Activated naive CD8-positive, alpha-beta T cell treated with anti-CD3 and anti-CD28 coated beads, Interleukin-2, amount 50 U/mL, for 24 hours (primary cell): ENCODE measurements around the gene TTBK2.

Experiments
- ATAC-seq: fragments of 150-1000 bp; cut with Tn5 transposase; one replicate; pipeline ENCODE4 v1.10.0; 2021
- DNase-seq: peaks from one replicate; pipeline ENCODE4 v3.0.0; 2021
- H3K27ac Mint-ChIP-seq: one replicate; pipeline ENCODE4 v1.8.0; 2021; ENCODE audit warnings: mild to moderate bottlenecking, mixed read lengths
- H3K27me3 Mint-ChIP-seq: one replicate; pipeline ENCODE4 v1.8.0; 2021; ENCODE audit warnings: mixed read lengths
- H3K36me3 Mint-ChIP-seq: one replicate; pipeline ENCODE4 v1.8.0; 2021; ENCODE audit warnings: low read depth, mixed read lengths
- H3K4me1 Mint-ChIP-seq: one replicate; pipeline ENCODE4 v1.8.0; 2021; ENCODE audit warnings: mixed read lengths
- H3K4me3 Mint-ChIP-seq: one replicate; pipeline ENCODE4 v1.8.0; 2021; ENCODE audit warnings: mild to moderate bottlenecking, moderate library complexity, mixed read lengths
- H3K9me3 Mint-ChIP-seq: one replicate; pipeline ENCODE4 v1.8.0; 2021; ENCODE audit warnings: mixed read lengths

TTBK2 gene

GRCh38 chr15:42737529-42738328 is 182.8 kb downstream of the TTBK2 start:
- H3K27me3 Mint-ChIP-seq = no peaks in the 10 kb centered on the region
- H3K9me3 Mint-ChIP-seq = no peaks in the 10 kb centered on the region
- ATAC-seq (no peak), DNase-seq (no peak)
- H3K27ac Mint-ChIP-seq = peak overlapping the region; percentile 78
- H3K4me1 Mint-ChIP-seq = peaks cover 15% of the 10 kb centered on the region
- peak overlapping the region; percentile 78 for H3K4me3 Mint-ChIP-seq
- peaks cover 14% of the 10 kb centered on the region for H3K36me3 Mint-ChIP-seq

- Mint-ChIP-seq H3K4me1 (peaks cover 15% of the 10 kb centered on the region), H3K9me3 (no peaks in the 10 kb centered on the region), H3K27me3 (no peaks in the 10 kb centered on the region), H3K4me3 (peak within 1 kb of the TSS; percentile 78), H3K27ac (peak within 1 kb of the TSS; percentile 78), H3K36me3 (peaks cover 17% of the 10 kb centered on the region)
- peak; percentile 95 for ATAC-seq
- peak; percentile 95 for DNase-seq
Observed at GRCh38 chr15:42736793-42737528, 183.6 kb downstream of the TTBK2 start, which contains the start of gene CDAN1. Gene CDAN1, minus strand, starts transcription at chr15:42737128. Its CDS starts 26 bp downstream, at chr15:42737102.

GRCh38 chr15:42736178-42736792 is 184.3 kb downstream of the TTBK2 start:
- Mint-ChIP-seq H3K27ac (no peak overlapping the region), H3K36me3 (peaks cover 17% of the 10 kb centered on the region), H3K9me3 (no peaks in the 10 kb centered on the region), H3K4me1 (peaks cover 15% of the 10 kb centered on the region), H3K4me3 (peak overlapping the region; percentile 78), H3K27me3 (no peaks in the 10 kb centered on the region)
- peak; percentile 20 for DNase-seq
- ATAC-seq = peak; percentile 18

- peaks cover 15% of the 10 kb centered on the region for H3K4me1 Mint-ChIP-seq
- peak overlapping the region; percentile 34 for H3K27ac Mint-ChIP-seq
- no peak for DNase-seq
Observed at GRCh38 chr15:42735382-42736165, 185.0 kb downstream of the TTBK2 start.

GRCh38 chr15:42734076-42734672 is 186.4 kb downstream of the TTBK2 start:
- peaks cover 21% of the 10 kb centered on the region for H3K36me3 Mint-ChIP-seq
- H3K27me3 Mint-ChIP-seq = no peaks in the 10 kb centered on the region
- DNase-seq (no peak), ATAC-seq (no peak)
- no peaks in the 10 kb centered on the region for H3K9me3 Mint-ChIP-seq
- no peak overlapping the region for H3K27ac Mint-ChIP-seq
- peaks cover 15% of the 10 kb centered on the region for H3K4me1 Mint-ChIP-seq
- peak overlapping the region; percentile 55 for H3K4me3 Mint-ChIP-seq

More at GRCh38 chr15:42735382-42736165, 185.0 kb downstream of the TTBK2 start:
- H3K9me3 Mint-ChIP-seq = no peaks in the 10 kb centered on the region
- no peaks in the 10 kb centered on the region for H3K27me3 Mint-ChIP-seq
- peaks cover 17% of the 10 kb centered on the region for H3K36me3 Mint-ChIP-seq
- H3K4me3 Mint-ChIP-seq = peak overlapping the region; percentile 78
- no peak for ATAC-seq

- no peak overlapping the region for H3K27ac Mint-ChIP-seq
- H3K4me3 Mint-ChIP-seq = no peak overlapping the region
- no peaks in the 10 kb centered on the region for H3K9me3 Mint-ChIP-seq
- ATAC-seq = no peak
- H3K27me3 Mint-ChIP-seq = no peaks in the 10 kb centered on the region
- no peak for DNase-seq
- peaks cover 24% of the 10 kb centered on the region for H3K36me3 Mint-ChIP-seq
- H3K4me1 Mint-ChIP-seq = peaks cover 15% of the 10 kb centered on the region
Observed at GRCh38 chr15:42733027-42733426, 187.6 kb downstream of the TTBK2 start.

- H3K4me1 Mint-ChIP-seq = peaks cover 9% of the 10 kb centered on the region
- no peaks in the 10 kb centered on the region for H3K9me3 Mint-ChIP-seq
- no peak overlapping the region for H3K4me3 Mint-ChIP-seq
- no peaks in the 10 kb centered on the region for H3K27me3 Mint-ChIP-seq
- DNase-seq = no peak
- ATAC-seq = no peak
- H3K36me3 Mint-ChIP-seq = peaks cover 25% of the 10 kb centered on the region
- no peak overlapping the region for H3K27ac Mint-ChIP-seq
Observed at GRCh38 chr15:42732095-42732827, 188.3 kb downstream of the TTBK2 start.

GRCh38 chr15:42731461-42731860 is 189.1 kb downstream of the TTBK2 start:
- Mint-ChIP-seq H3K27me3 (no peaks in the 10 kb centered on the region), H3K9me3 (no peaks in the 10 kb centered on the region), H3K4me3 (no peak overlapping the region), H3K27ac (no peak overlapping the region), H3K4me1 (peaks cover 8% of the 10 kb centered on the region), H3K36me3 (peaks cover 30% of the 10 kb centered on the region)
- DNase-seq (no peak), ATAC-seq (no peak)

- H3K36me3 Mint-ChIP-seq = peaks cover 31% of the 10 kb centered on the region
- no peak overlapping the region for H3K27ac Mint-ChIP-seq
- no peak for DNase-seq
- H3K27me3 Mint-ChIP-seq = no peaks in the 10 kb centered on the region
- no peaks in the 10 kb centered on the region for H3K9me3 Mint-ChIP-seq
- no peak for ATAC-seq
- H3K4me1 Mint-ChIP-seq = peaks cover 5% of the 10 kb centered on the region
- no peak overlapping the region for H3K4me3 Mint-ChIP-seq
Observed at GRCh38 chr15:42730536-42730935, 190.0 kb downstream of the TTBK2 start.

GRCh38 chr15:42730135-42730534 is 190.4 kb downstream of the TTBK2 start:
- H3K27me3 Mint-ChIP-seq = no peaks in the 10 kb centered on the region
- no peaks in the 10 kb centered on the region for H3K9me3 Mint-ChIP-seq
- H3K36me3 Mint-ChIP-seq = peaks cover 35% of the 10 kb centered on the region
- DNase-seq = no peak
- no peak overlapping the region for H3K27ac Mint-ChIP-seq
- peaks cover 2% of the 10 kb centered on the region for H3K4me1 Mint-ChIP-seq
- H3K4me3 Mint-ChIP-seq = no peak overlapping the region
- no peak for ATAC-seq

GRCh38 chr15:42729409-42729808 is 191.2 kb downstream of the TTBK2 start:
- H3K4me1 Mint-ChIP-seq = peaks cover 2% of the 10 kb centered on the region
- no peaks in the 10 kb centered on the region for H3K9me3 Mint-ChIP-seq
- H3K4me3 Mint-ChIP-seq = no peak overlapping the region
- H3K36me3 Mint-ChIP-seq = peaks cover 39% of the 10 kb centered on the region
- H3K27me3 Mint-ChIP-seq = no peaks in the 10 kb centered on the region
- ATAC-seq (no peak), DNase-seq (no peak)
- no peak overlapping the region for H3K27ac Mint-ChIP-seq

GRCh38 chr15:42728972-42729371 is 191.6 kb downstream of the TTBK2 start:
- ATAC-seq = no peak
- Mint-ChIP-seq H3K27me3 (no peaks in the 10 kb centered on the region), H3K36me3 (peaks cover 35% of the 10 kb centered on the region), H3K27ac (no peak overlapping the region), H3K4me3 (no peak overlapping the region), H3K4me1 (no peaks in the 10 kb centered on the region), H3K9me3 (no peaks in the 10 kb centered on the region)
- no peak for DNase-seq

GRCh38 chr15:42728560-42728959 is 192.0 kb downstream of the TTBK2 start:
- no peaks in the 10 kb centered on the region for H3K4me1 Mint-ChIP-seq
- H3K27me3 Mint-ChIP-seq = no peaks in the 10 kb centered on the region
- H3K9me3 Mint-ChIP-seq = no peaks in the 10 kb centered on the region
- ATAC-seq = no peak
- DNase-seq = no peak
- H3K27ac Mint-ChIP-seq = no peak overlapping the region
- peaks cover 34% of the 10 kb centered on the region for H3K36me3 Mint-ChIP-seq
- H3K4me3 Mint-ChIP-seq = no peak overlapping the region
